ENCODE measurements around the gene LCMT2. TPM values are rescaled to one million over a fixed set of nuclear protein-coding genes. Genes with fewer than 3 reads are reported as not detected.

LCMT2 gene
- total and polyA plus RNA-seq, 2 experiments from 2014 or later, result 2.3 to 7.1 TPM

DNA sequence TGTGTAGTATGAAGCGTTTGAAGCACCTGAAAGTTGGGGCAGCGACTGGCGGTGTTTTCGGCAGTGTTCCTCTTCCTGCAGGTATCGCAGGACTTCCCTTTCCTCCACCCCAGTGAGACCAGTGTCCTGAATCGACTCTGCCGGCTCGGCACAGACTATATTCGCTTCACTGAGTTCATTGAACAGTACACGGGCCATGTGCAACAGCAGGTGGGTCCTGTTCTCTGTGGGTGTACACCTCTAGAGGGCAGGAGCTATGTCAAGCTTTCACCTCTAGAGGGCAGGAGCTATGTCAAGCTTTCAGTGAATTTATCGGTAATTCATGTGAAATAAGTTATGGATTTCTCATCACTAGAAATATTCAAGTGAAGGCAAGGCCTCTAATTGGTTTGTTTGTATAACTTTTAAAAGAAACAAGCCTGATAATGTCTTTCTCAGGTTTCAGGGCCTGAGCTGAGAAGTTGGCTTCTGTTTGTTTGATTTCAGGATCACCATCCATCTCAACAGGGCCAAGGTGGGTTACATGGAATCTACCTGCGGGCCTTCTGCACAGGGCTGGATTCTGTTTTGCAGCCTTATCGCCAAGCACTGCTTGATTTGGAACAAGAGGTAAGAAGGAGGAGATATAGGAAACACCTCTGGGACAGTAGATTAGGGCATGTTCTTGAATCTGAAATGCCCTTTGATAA, 45.8 kb upstream of the LCMT2 start:
- Histone ChIP-seq H3K27ac (ENCODE audit: low read depth) (no peak overlapping the region), H4K20me1 (replicated peaks; ENCODE audit: insufficient read depth) (no peaks in the 10 kb centered on the region; the same call in 1 of the 2 replicates), H3K36me3 (ENCODE audit: insufficient read depth) (peaks cover 28% of the 10 kb centered on the region), H3K4me3 (no peak overlapping the region), H3F3A (replicated peaks; ENCODE audit: low read depth) (no peaks in the 10 kb centered on the region), H3K4me1 (ENCODE audit: insufficient read depth) (peaks cover 8% of the 10 kb centered on the region; the same call in 1 of the 2 replicates), H3K79me2 (replicated peaks; ENCODE audit: insufficient read depth) (peaks cover 25% of the 10 kb centered on the region), H3K9me2 (ENCODE audit: insufficient read depth) (no peaks in the 10 kb centered on the region), H3K27me3 (ENCODE audit: insufficient read depth) (no peaks in the 10 kb centered on the region), H2AFZ (no peak overlapping the region), H3K4me2 (no peak overlapping the region)
- Mint-ChIP-seq H3K36me3 (ENCODE audit: low read depth) (peaks cover 39% of the 10 kb centered on the region), H3K27ac (no peak overlapping the region), H3K4me1 (peaks cover 7% of the 10 kb centered on the region; the same call in 1 of the 3 replicates), H3K9me3 (no peaks in the 10 kb centered on the region), H3K27me3 (ENCODE audit: insufficient read depth, low read depth, poor library complexity) (peaks cover 3% of the 10 kb centered on the region), H3K4me3 (no peak overlapping the region)
- TF ChIP-seq, protein P1, sequence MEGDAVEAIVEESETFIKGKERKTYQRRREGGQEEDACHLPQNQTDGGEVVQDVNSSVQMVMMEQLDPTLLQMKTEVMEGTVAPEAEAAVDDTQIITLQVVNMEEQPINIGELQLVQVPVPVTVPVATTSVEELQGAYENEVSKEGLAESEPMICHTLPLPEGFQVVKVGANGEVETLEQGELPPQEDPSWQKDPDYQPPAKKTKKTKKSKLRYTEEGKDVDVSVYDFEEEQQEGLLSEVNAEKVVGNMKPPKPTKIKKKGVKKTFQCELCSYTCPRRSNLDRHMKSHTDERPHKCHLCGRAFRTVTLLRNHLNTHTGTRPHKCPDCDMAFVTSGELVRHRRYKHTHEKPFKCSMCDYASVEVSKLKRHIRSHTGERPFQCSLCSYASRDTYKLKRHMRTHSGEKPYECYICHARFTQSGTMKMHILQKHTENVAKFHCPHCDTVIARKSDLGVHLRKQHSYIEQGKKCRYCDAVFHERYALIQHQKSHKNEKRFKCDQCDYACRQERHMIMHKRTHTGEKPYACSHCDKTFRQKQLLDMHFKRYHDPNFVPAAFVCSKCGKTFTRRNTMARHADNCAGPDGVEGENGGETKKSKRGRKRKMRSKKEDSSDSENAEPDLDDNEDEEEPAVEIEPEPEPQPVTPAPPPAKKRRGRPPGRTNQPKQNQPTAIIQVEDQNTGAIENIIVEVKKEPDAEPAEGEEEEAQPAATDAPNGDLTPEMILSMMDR (conservative IDR thresholded peaks at IDR 0.05; ENCODE audit: low read depth in 2 of 2), result peak; percentile 68 to 90
- no peak for TF ChIP-seq STAT1 (IDR thresholded peaks at IDR 0.05; ENCODE audit: unreplicated experiment)
- ATAC-seq (peak; percentile 38), DNase-seq (ENCODE audit: low spot score) (peak; percentile 64)

DNA sequence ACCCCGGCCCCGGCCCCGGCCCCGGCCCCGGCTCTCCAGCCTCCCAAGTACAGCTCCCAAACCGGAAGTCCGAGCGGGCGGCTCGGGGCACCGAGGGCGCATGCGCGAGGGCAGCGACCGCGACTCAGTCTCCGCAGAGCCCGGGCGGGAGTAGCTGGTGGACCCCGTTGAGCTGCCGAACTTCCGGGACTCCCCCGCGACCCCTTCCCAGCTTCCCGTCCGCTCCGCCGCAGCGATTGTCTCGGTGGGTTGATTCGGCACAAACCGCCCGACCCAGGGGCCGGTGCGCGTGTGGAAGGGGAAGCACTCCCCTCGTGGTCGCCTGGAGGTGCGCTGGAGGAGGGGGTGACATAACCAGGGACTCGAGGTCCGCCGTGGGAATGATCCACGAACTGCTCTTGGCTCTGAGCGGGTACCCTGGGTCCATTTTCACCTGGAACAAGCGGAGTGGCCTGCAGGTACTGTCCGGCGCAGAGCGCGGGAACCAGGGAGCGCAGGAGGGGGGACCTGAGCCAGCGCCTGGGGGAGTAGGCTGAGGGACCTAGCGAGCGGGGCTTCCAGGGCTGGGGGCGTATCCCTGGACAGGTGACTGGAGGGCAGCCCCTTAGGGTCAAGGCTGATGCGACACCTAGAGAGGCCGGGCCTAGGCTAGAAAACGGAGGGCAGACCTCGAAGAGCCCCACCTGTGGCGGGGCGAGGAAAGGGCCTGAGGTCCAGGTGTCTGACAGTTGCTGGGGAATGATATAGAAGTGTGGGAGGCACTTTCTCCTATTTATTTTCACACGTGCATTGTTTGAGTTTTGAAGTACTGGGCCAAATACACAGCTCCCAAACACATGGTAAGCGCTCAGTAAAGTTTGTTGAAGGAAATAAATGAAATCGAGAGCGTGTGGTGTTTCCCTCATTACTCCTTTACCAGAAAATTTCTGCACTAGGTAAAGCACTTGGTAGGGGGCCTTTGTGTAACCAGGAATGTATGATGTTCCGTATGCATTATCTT, 40.9 kb upstream of the LCMT2 start, which contains the start of the genes TUBGCP4 and ZSCAN29:
TUBGCP4 (plus strand) TSS at position 127 of the 1,000 bp plus-strand sequence; CDS start at position 381, 254 bp downstream.
ZSCAN29 (minus strand) TSS at position 69 of the 1,000 bp plus-strand sequence. CDS start 1,130 bp downstream, outside the sequence.
- Mint-ChIP-seq H3K9me3 (no peaks in the 10 kb centered on the region), H3K27me3 (ENCODE audit: insufficient read depth, low read depth, poor library complexity) (peaks cover 13% of the 10 kb centered on the region), H3K36me3 (ENCODE audit: low read depth) (peaks cover 40% of the 10 kb centered on the region), H3K27ac (peak within 1 kb of the TSS; percentile 88), H3K4me1 (peaks cover 25% of the 10 kb centered on the region; the same call in 2 of the 3 replicates), H3K4me3 (peak within 1 kb of the TSS; percentile 99)
- ATAC-seq, result peak; percentile 90
- Histone ChIP-seq H3K4me3 (peak within 1 kb of the TSS; percentile 99), H3K27me3 (ENCODE audit: insufficient read depth) (no peaks in the 10 kb centered on the region), H4K20me1 (replicated peaks; ENCODE audit: insufficient read depth) (peaks cover 18% of the 10 kb centered on the region), H3F3A (replicated peaks; ENCODE audit: low read depth) (0 out of 2 replicates have a peak, but pooled peaks cover 5% of the 10 kb centered on the region), H3K4me1 (ENCODE audit: insufficient read depth) (peaks cover 15% of the 10 kb centered on the region), H3K27ac (ENCODE audit: low read depth) (peak within 1 kb of the TSS; percentile 86; the same call in 1 of the 2 replicates), H3K79me2 (replicated peaks; ENCODE audit: insufficient read depth) (peaks cover 55% of the 10 kb centered on the region), H2AFZ (peak within 1 kb of the TSS; percentile 98), H3K4me2 (peak within 1 kb of the TSS; percentile 100), H3K9me2 (ENCODE audit: insufficient read depth) (no peaks in the 10 kb centered on the region), H3K36me3 (ENCODE audit: insufficient read depth) (peaks cover 15% of the 10 kb centered on the region; the same call in 1 of the 2 replicates)
- TF ChIP-seq POLR2AphosphoS5 (IDR thresholded peaks at IDR 0.05; ENCODE audit: low read depth) (peak; percentile 75), STAT1 (IDR thresholded peaks at IDR 0.05; ENCODE audit: unreplicated experiment) (no peak)
- TF ChIP-seq, protein P1 (conservative IDR thresholded peaks at IDR 0.05; ENCODE audit: low read depth in 2 of 2), result peak; percentile 51 to 72
- DNase-seq (ENCODE audit: low spot score), result peak; percentile 95

Data from GM23338 (cell line).